Stimulated activated naive B cell treated with anti-CD40 and anti-IgM and Interleukin-4, amounts not matched to agents 10 μg/mL and 1 μg/mL and 100 μg/mL, for 72 hours (primary cell): ENCODE data around the gene ELFN2.

Experiments used
- ATAC-seq, 2 donors: fragments of 150-1000 bp; cut with Tn5 transposase; replicated peaks; 2 replicates each; pipeline ENCODE4 v1.10.0; 2021; ENCODE audit warnings: moderate library complexity in 1 of 2
- DNase-seq: peaks from one replicate; pipeline ENCODE4 v3.0.0; 2021
- H3K27ac Mint-ChIP-seq: one replicate; pipeline ENCODE4 v1.8.0; 2022; ENCODE audit warnings: mild to moderate bottlenecking, mixed read lengths
- H3K27me3 Mint-ChIP-seq, 2 donors: one replicate each; pipeline ENCODE4 v1.8.0; 2022; ENCODE audit warnings: mixed read lengths in 2 of 2
- H3K36me3 Mint-ChIP-seq, 2 donors: one replicate each; pipeline ENCODE4 v1.8.0; 2022; ENCODE audit warnings: mixed read lengths in 2 of 2, mild to moderate bottlenecking in 1 of 2
- H3K4me1 Mint-ChIP-seq, 2 donors: one replicate each; pipeline ENCODE4 v1.8.0; 2022; ENCODE audit warnings: mixed read lengths in 2 of 2, mild to moderate bottlenecking in 1 of 2
- H3K4me3 Mint-ChIP-seq, 2 donors: one replicate each; pipeline ENCODE4 v1.8.0; 2022; ENCODE audit warnings: mild to moderate bottlenecking in 2 of 2, mixed read lengths in 2 of 2, moderate library complexity in 1 of 2
- H3K9me3 Mint-ChIP-seq, 2 donors: one replicate each; pipeline ENCODE4 v1.8.0; 2022; ENCODE audit warnings: mixed read lengths in 2 of 2, mild to moderate bottlenecking in 1 of 2

Gene ELFN2

DNA sequence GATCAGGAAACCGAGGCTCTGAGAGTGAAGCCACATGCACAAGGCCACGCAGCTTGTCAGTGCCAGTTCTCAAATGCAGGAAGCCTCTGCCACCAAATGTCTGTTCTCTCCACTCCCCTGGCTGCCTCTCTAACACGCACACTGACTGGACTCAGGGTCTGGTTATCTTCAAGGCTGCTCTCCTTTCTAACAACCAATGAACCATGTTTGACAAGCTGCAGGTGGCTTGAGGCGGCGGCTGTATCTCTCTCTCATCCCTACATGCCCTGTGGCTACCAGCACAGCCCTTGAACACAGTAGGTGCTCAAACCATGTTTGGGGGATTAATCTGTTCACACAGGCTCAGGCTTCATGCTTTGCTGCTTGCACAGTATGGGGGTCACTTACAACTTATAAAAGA, 35.2 kb upstream of the ELFN2 start:
- no peak overlapping the region for H3K4me3 Mint-ChIP-seq

DNA sequence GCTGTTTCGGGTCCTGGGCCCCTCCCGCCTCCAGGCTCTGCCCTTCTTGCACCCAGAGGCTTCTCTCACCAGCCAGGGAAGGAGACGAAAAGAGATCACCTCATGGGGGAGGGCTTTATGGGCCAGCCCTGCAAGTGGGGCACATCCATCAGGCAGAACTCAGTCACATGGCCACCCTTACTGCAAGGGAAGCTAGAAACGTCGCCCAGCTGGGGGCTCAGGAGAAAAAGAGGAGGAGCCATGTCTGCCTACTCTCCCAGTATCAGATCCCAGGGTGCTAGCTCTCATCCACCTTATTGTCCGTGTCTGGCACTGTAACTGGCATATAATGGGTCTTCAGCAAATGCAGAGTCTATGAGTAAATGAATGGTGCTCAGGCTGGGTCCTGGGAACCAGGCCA, 34.7 kb upstream of the ELFN2 start:
- H3K4me3 Mint-ChIP-seq, result no peak overlapping the region
- ATAC-seq (no peak), DNase-seq (no peak)
- no peaks in the 10 kb centered on the region for H3K9me3 Mint-ChIP-seq
- no peak overlapping the region for H3K27ac Mint-ChIP-seq
- peaks cover 12 to 19% of the 10 kb centered on the region in 2 donors for H3K4me1 Mint-ChIP-seq
- peaks cover 21 to 30% of the 10 kb centered on the region in 2 donors for H3K36me3 Mint-ChIP-seq
- no peaks in the 10 kb centered on the region for H3K27me3 Mint-ChIP-seq

More for the DNA sequence above, 35.2 kb upstream of the ELFN2 start:
- H3K27me3 Mint-ChIP-seq, result no peaks in the 10 kb centered on the region
- H3K36me3 Mint-ChIP-seq, result peaks cover 25 to 34% of the 10 kb centered on the region in 2 donors
- ATAC-seq (no peak), DNase-seq (no peak)
- H3K27ac Mint-ChIP-seq, result no peak overlapping the region
- H3K9me3 Mint-ChIP-seq, result no peaks in the 10 kb centered on the region
- peaks cover 8 to 15% of the 10 kb centered on the region in 2 donors for H3K4me1 Mint-ChIP-seq

DNA sequence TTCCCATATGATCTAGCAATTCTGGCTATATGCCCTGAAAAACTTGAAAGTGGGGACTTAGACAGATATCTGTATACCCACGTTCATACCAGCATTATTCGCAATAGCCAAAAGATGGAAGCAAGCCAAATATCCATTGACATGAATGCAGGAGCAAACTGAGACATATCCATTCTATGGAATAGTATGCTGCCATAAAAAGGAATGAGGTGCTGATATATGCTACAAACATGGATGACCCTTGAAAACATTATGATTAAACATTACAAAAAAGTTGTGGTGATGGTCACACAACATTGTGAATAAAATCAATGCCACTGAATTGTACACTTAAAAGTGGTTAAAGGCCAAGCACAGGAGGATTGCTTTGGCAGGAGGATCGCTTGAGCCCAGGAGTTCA, 33.4 kb upstream of the ELFN2 start:
- DNase-seq, result no peak
- Mint-ChIP-seq H3K4me3 (no peak overlapping the region), H3K27ac (no peak overlapping the region), H3K36me3 (peaks cover 20 to 27% of the 10 kb centered on the region in 2 donors), H3K27me3 (no peaks in the 10 kb centered on the region), H3K9me3 (no peaks in the 10 kb centered on the region), H3K4me1 (peaks cover 10 to 19% of the 10 kb centered on the region in 2 donors)
- no peak for ATAC-seq

DNA sequence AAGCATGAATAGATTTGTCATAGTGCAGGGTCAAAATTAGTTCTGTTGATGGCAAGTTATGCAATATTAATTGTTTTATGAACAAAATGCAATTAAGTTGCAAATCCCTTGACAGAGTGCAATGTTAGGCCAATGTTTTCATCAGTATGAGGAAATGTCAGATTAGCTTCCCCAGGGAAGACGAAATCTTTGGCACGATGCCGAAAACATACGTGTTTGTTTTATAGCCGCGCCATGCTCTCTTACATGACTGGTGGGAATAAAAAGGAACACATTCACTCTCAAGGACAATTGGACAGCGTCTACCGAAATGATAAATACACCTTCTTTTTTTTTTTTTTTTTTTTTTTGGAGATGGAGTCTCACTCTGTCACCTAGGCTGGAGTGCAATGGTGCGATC, 31.9 kb upstream of the ELFN2 start:
- Mint-ChIP-seq H3K27me3 (no peaks in the 10 kb centered on the region), H3K4me1 (peaks cover 7 to 14% of the 10 kb centered on the region in 2 donors), H3K36me3 (peaks cover 15 to 19% of the 10 kb centered on the region in 2 donors), H3K27ac (no peak overlapping the region), H3K9me3 (no peaks in the 10 kb centered on the region), H3K4me3 (no peak overlapping the region)
- no peak for ATAC-seq
- no peak for DNase-seq

DNA sequence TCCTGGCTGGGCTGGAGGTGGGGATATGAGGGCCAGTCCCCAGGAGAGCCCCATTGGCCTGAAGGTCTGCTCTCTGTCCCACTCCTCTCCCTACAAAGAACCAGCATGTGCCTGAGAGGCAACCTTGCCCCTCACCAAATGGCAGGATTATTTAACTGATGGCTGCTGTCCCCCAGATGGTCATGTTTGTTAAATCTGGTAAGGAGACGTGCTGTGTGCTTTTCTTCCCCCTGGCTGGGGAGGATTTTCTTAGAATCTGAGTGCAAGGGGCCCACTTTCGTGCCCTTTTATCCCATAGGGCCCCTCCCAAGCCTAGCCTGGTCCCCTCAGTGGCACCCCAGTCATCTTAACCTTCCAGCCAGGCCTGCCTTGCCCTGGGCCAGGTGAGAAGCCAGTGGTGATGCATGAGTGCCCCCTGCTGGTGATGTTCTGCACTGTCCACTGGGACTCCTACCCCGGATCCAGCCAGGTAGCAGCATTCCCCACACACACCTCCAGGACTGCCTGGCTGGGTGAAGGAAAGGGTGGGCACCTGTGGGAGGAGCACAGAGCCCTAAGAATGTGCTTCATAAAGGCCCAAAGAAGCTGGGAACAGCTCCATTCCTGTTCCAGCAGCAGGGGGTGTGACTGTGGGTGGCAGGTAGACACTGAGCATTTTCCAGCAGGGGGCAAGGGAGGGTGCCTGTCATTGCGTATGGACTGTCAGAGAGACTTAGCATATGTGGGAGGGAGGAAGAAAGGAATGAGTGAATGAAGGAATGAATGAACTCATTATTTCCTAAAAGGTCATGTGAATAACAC, 30.0 kb upstream of the ELFN2 start:
- ATAC-seq (peak; percentile 98 to 99), DNase-seq (peak; percentile 63)
- H3K27me3 Mint-ChIP-seq, result no peaks in the 10 kb centered on the region
- H3K4me3 Mint-ChIP-seq, result no peak overlapping the region
- no peak overlapping the region for H3K27ac Mint-ChIP-seq
- peaks cover 5 to 11% of the 10 kb centered on the region in 2 donors for H3K4me1 Mint-ChIP-seq
- peaks cover 13 to 22% of the 10 kb centered on the region in 2 donors for H3K36me3 Mint-ChIP-seq
- H3K9me3 Mint-ChIP-seq, result no peaks in the 10 kb centered on the region

DNA sequence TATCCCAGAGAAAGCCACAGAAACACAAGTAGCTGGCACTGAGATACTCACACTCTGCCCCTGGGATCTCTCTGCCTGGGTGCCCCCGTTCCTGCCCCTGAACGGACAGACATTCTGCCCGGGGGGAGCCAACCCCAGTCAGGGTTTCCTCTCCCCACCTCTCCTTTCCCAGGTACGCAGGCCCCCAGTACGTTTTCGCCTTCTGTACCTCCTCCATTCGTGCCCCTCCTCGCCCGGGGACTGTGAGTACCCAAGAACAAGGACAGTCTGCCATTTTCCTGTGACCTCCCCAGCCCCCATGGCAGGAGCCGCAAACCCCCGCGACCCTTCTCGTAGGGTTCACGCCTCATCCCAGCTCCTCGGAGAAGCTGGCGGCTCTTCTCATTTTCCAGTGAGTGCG, 29.1 kb upstream of the ELFN2 start:
- Mint-ChIP-seq H3K27ac (no peak overlapping the region), H3K36me3 (peaks cover 9 to 18% of the 10 kb centered on the region in 2 donors), H3K9me3 (no peaks in the 10 kb centered on the region), H3K4me3 (no peak overlapping the region), H3K27me3 (no peaks in the 10 kb centered on the region), H3K4me1 (peaks cover 5 to 6% of the 10 kb centered on the region in 2 donors)
- DNase-seq (no peak), ATAC-seq (no peak)

DNA sequence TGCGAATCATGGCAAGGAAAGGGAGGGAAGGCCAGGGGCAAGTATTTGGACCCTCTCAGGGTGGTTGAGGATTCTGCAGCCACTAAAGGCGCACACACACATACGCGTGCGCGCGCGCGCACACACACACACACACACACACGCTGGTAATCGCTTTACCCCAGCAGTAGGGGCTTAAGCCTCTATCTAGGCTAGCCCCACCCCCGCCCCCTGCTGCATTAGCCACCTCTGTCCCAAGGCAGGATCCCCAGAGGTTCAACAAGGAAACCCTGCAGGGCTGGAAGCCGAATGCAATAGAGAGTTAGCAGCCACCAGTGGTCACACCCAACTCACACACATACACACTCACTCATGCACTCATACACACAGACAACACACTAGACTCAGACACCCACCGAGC, 28.6 kb upstream of the ELFN2 start:
- Mint-ChIP-seq H3K36me3 (peaks cover 9 to 18% of the 10 kb centered on the region in 2 donors), H3K4me3 (no peak overlapping the region), H3K4me1 (peaks cover 5 to 6% of the 10 kb centered on the region in 2 donors), H3K27ac (no peak overlapping the region), H3K27me3 (no peaks in the 10 kb centered on the region), H3K9me3 (no peaks in the 10 kb centered on the region)
- no peak for ATAC-seq
- DNase-seq, result no peak

DNA sequence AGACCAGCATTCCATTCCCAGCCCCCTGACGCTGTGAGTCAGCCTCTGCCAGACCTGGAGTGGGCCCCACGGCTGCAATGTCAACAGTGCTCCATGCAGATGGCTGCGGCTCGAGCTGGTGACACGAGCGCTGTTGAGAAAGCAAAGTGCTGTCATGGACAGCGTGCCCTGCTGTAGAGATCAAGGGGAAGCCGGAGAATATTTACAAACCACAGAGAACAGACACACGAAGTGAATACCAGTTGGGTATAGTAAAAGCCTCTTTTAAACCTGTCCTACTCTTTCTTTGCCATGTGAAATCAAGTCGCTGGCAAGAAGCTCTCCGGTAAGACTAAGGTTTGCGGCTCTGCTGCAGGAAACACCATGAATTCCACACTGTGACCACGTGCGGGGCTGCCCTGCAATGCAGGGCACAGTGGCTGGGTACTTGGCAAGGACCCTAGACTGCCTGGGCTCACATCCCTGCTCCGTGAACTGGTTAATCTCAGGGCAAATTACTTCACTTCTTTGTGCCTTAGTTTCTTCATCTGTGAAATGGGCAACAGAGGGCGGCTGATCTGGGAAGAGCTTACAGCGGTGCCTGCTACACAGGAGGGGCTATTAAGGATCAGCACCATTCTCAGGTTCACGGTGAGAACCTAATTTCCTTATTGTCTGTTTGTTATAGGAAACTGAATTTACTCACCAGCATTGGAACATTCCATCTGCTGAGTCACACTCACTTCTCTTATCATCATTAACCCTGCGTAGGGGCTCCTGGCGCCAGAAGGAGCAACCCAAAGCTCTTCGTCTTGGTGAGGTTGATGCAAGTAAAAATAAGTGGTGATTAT, 27.8 kb upstream of the ELFN2 start:
- DNase-seq (no peak), ATAC-seq (no peak)
- Mint-ChIP-seq H3K36me3 (peaks cover 9 to 12% of the 10 kb centered on the region in 2 donors), H3K9me3 (no peaks in the 10 kb centered on the region), H3K27me3 (no peaks in the 10 kb centered on the region), H3K4me1 (peaks cover 5 to 6% of the 10 kb centered on the region in 2 donors), H3K4me3 (no peak overlapping the region), H3K27ac (no peak overlapping the region)

DNA sequence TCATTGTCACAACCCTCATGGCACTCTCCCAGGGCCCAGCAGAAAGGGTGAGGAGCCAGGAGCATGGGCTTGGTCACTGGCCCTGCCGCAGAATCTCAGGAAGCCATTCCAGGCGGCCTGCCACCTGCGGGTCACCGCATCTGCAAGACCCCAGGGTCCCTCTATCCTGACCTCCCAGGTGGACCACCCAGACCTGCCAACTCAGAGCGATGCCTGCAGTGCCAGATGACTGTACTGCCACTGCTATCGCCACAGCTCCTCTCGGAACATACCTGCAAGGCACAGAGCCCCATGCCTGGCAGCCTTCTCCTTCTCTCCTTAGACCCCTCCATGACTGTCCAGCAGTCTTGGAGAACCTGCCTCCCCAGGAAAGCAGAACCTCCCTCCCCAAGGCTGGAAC, 26.4 kb upstream of the ELFN2 start:
- Mint-ChIP-seq H3K36me3 (peaks cover 3 to 6% of the 10 kb centered on the region in 2 donors), H3K27ac (peak overlapping the region; percentile 22), H3K9me3 (no peaks in the 10 kb centered on the region), H3K4me1 (peaks cover 5 to 6% of the 10 kb centered on the region in 2 donors), H3K4me3 (no peak overlapping the region), H3K27me3 (no peaks in the 10 kb centered on the region)
- ATAC-seq (no peak), DNase-seq (no peak)

DNA sequence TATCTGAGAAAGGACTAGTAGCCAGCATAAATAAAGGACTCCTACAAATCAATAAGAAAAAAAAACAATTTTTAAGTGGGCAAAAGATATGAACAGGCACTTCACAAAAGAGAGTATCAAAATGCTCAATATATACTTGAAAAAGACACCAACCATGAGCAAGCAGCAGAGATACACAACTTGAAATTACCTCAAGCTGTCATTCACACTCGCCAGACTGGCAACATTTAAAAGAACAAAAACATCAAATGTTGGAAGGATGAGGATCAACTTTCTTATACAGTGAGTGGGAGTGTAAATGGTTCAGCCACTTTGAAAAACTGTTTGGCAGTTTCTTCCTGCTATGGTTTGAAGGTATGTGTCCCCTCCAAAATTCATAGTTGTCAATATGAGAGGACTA, 23.9 kb upstream of the ELFN2 start:
- Mint-ChIP-seq H3K27me3 (peaks cover 5 to 11% of the 10 kb centered on the region in 2 donors), H3K36me3 (peaks cover 0 to 6% of the 10 kb centered on the region in 2 donors), H3K4me1 (peaks cover 0 to 2% of the 10 kb centered on the region in 2 donors), H3K4me3 (no peak overlapping the region), H3K9me3 (no peaks in the 10 kb centered on the region), H3K27ac (no peak overlapping the region)
- DNase-seq (no peak), ATAC-seq (no peak)

DNA sequence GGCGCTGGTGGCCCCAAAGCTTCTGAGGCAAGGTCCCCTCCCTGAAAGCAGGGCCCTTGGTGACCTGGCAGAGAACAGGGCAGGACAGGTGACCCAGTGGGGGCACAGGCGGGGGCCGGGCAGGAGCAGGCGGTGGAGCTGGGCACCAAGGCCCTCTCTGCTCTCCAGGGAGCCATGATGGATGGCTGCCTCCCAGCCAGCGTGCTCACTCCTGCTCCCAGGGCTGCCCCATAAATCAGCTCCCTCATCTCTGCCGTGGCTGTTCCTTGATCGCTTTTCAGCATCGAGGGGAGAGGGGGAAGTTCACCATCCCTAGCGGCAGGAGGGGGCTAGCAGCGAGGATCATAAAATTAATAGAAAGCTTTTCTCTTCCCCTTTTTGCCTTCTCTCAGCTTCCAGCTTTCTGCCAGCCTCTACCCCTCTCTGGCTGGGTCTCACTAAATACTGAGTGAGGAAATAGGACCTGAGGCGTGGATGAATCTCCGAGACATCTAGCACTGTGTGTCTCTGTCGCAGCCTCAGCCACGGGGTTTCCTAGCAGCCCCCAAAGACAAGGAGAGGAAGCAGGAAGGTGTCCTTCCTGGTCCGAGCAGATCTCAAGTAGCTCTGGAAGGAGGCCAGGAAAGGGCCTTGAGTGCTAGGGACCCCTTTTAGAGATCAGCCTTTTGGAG, 22.2 kb upstream of the ELFN2 start:
- Mint-ChIP-seq H3K36me3 (peaks cover 0 to 6% of the 10 kb centered on the region in 2 donors), H3K27me3 (peaks cover 5 to 11% of the 10 kb centered on the region in 2 donors), H3K4me3 (no peak overlapping the region), H3K4me1 (peaks cover 0 to 2% of the 10 kb centered on the region in 2 donors), H3K27ac (no peak overlapping the region), H3K9me3 (no peaks in the 10 kb centered on the region)
- no peak for ATAC-seq
- DNase-seq, result no peak

DNA sequence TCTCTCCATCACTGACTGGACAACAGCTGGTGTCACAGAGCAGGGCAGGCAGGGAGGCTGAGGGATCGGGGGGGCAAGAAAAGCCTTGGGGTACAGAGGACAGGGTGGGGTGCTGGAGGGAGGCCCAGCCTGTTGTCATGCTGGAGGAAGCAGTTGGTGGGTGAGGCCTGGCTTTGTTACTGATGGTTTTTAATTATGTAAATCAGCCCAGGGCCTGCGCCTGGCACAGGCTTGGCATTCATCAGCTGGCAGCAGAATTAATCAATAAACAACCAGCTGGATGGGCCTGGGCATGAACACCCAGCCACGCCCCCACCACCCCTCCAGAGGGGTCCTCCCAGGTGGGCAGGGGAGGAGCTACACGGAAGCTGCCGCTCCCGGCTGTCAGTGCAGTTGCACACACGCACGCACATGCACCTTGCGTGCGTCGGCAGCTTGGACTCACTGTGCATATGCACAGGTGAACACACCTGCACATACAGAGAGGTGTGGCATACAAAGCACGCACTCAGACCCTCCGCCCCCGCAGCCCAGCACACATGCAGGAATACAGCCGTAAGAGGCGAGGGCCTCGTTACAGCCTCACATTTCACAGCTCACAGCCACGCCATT, 21.3 kb upstream of the ELFN2 start:
- H3K36me3 Mint-ChIP-seq, result peaks cover 0 to 4% of the 10 kb centered on the region in 2 donors

DNA sequence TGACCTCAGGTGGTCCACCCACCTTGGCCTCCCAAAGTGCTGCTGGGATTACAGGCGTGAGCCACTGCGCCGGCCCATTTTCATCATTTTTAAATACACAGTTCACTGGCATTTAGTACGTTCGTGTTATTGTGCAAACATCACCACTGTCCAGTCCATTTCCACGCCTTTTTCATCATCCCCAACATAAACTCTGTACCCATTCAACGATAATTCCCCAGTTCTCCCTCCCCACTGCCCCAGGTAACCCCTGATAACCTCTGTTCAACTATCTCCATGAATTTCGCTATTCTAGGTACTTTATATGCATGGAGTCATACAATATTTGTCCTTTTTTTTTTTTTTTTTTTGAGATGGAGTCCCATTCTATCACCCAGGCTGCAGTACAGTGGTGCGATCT, 18.2 kb upstream of the ELFN2 start:
- no peak overlapping the region for H3K27ac Mint-ChIP-seq
- no peak overlapping the region for H3K4me3 Mint-ChIP-seq
- peaks cover 7 to 11% of the 10 kb centered on the region in 2 donors for H3K36me3 Mint-ChIP-seq
- H3K4me1 Mint-ChIP-seq, result peaks cover 0 to 2% of the 10 kb centered on the region in 2 donors
- peaks cover 4 to 11% of the 10 kb centered on the region in 2 donors for H3K9me3 Mint-ChIP-seq
- peaks cover 16 to 24% of the 10 kb centered on the region in 2 donors for H3K27me3 Mint-ChIP-seq
- no peak for DNase-seq
- ATAC-seq, result no peak

More for the DNA sequence above, 21.3 kb upstream of the ELFN2 start:
- no peak overlapping the region for H3K27ac Mint-ChIP-seq
- no peak overlapping the region for H3K4me3 Mint-ChIP-seq
- no peaks in the 10 kb centered on the region for H3K9me3 Mint-ChIP-seq
- peaks cover 5 to 11% of the 10 kb centered on the region in 2 donors for H3K27me3 Mint-ChIP-seq
- ATAC-seq, result no peak
- H3K4me1 Mint-ChIP-seq, result peaks cover 0 to 2% of the 10 kb centered on the region in 2 donors
- no peak for DNase-seq

DNA sequence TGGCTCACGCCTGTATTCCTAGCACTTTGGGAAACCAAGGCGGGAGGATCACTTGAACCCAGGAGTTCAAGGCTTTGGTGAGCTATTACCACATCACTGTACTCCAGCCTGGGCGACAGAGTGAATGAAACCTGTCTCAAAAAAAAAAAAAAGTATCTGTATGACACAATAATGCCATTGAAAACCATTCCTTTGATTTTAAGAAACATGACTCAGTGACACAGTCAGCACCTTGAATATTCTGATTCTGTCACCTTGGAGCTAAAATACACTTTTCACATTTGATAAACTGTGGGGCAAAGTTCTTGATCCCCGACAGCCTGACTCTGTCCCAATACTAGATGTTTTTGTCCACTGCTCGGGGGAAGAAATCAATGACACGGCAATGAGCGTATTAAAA, 16.7 kb upstream of the ELFN2 start:
- peaks cover 0 to 2% of the 10 kb centered on the region in 2 donors for H3K4me1 Mint-ChIP-seq
- DNase-seq (no peak), ATAC-seq (no peak)
- H3K27ac Mint-ChIP-seq, result no peak overlapping the region
- peaks cover 16 to 24% of the 10 kb centered on the region in 2 donors for H3K27me3 Mint-ChIP-seq
- peaks cover 4 to 11% of the 10 kb centered on the region in 2 donors for H3K9me3 Mint-ChIP-seq
- no peak overlapping the region for H3K4me3 Mint-ChIP-seq
- H3K36me3 Mint-ChIP-seq, result peaks cover 7 to 11% of the 10 kb centered on the region in 2 donors
